Renal pelvis (tissue), 4 donors: ENCODE measurements around the gene CDK18. TPM values are rescaled to one million over a fixed set of nuclear protein-coding genes. Genes with fewer than 3 reads are reported as not detected.
A peak's percentile ranks its signal among the peaks of the same experiment; 100 is the strongest.

Experiments
- DNase-seq: peaks from one replicate; pipeline ENCODE4 v3.0.0-alpha.2; 2013
- polyA plus RNA-seq, 3 donors: library from polyadenylated mRNA; unstranded; fragments of 120-200 nt; gene quantifications; one replicate each; pipeline ENCODE4 v1.2.1, GENCODE V29; 2013; ENCODE audit not compliant: insufficient read length in 3 of 3

CDK18 gene
- polyA plus RNA-seq, 3 donors: 28.3 to 35.6 (median 32.7) TPM

GRCh38 chr1:205519541-205520131 is 15.2 kb downstream of the CDK18 start:
- peak; percentile 82 for DNase-seq

DNA sequence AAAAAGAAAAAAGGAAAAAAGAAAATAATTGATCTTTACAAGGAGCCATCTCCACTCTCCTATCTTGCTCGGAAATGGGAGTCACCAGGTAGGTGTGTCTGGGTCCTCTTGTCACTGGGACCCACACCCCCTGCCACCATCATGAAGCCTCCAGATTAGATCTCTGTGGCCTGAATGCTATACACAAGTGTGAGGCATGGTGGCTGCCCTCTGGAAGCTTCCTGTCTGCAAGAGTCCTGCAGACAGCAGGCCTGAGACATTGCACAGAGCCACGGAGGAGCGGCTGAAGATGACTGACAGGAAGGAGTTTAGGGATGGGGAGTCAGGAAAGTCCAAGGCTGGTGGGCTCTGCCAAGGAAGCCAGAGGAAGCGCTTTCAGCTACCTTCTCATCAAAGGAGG is 16.2 kb downstream of the CDK18 start:
- no peak for DNase-seq

- DNase-seq: no peak
Measured at GRCh38 chr1:205521686-205522085, 17.2 kb downstream of the CDK18 start.

- no peak for DNase-seq
Measured at GRCh38 chr1:205522692-205523091, 18.2 kb downstream of the CDK18 start.

DNA sequence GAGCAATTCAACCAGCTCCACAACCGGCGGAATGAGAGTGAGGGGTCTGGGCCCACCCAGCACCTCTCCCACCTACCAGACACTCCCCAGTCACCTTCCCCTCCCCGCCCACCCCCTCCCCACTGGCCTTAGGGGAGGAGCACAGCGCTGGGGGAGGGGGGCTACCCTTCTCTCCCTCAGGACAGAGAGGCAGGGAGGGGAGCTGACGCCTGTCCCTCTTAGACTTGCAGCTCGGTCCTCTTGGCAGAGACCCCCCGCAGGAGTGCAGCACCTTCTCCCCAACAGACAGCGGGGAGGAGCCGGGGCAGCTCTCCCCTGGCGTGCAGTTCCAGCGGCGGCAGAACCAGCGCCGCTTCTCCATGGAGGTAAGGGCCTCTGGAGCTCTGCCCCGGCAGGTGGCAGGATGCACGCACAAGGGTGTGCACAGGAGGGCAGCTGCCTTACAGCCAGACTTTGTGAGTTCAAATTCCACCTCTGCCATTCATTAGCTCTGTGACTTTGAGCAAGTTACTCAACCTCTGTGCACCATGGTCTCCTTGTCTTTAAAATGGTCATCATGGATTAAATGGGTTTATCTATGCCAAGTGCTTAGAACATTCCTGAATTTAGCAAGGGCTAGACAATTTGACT is 18.9 kb downstream of the CDK18 start:
- no peak for DNase-seq

- no peak for DNase-seq
Measured at GRCh38 chr1:205523891-205524793, 19.7 kb downstream of the CDK18 start.

GRCh38 chr1:205524794-205525101 is 20.3 kb downstream of the CDK18 start:
- DNase-seq: no peak

- no peak for DNase-seq
Measured at GRCh38 chr1:205525495-205526285, 21.2 kb downstream of the CDK18 start.

DNA sequence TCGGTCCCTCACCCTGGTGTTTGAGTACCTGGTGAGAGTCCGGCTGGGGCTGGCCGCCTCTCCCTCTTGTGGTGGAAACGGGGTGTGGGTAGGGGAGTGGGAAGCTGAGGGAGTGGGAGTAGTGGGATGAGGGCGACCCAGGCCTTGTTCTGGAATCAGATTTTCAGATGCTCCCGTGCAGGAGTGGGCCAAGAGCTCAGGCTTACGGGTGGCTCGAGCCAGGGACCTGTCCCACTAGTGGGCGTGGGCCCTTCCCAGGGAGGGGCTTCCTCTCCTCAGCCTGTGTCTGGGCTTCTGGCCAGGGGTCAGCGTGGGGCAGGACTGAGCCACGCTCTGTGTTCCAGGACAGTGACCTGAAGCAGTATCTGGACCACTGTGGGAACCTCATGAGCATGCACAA is 22.0 kb downstream of the CDK18 start:
- DNase-seq: no peak

- DNase-seq: no peak
Measured at GRCh38 chr1:205527931-205528330, 23.5 kb downstream of the CDK18 start.

GRCh38 chr1:205528446-205528886 is 24.0 kb downstream of the CDK18 start:
- no peak for DNase-seq

GRCh38 chr1:205528887-205529825 is 24.7 kb downstream of the CDK18 start:
- peak; percentile 76 for DNase-seq

DNA sequence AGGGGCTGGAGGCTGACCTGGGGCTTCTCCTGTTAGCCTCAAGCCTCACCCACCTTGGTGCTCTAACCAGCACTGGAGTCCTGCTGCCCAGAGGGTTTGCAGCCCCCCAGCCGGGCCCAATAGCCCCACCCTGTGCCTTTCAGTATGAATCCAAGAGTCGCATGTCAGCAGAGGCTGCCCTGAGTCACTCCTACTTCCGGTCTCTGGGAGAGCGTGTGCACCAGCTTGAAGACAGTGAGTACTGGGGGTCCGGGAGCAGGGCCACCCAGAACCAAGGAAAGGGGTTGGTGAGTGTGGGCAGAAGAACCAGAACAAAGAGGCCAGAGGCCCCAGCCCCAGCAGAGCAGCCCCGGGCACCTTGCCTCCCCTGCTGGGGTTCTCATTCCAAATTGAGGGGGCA is 25.6 kb downstream of the CDK18 start:
- DNase-seq: no peak

DNA sequence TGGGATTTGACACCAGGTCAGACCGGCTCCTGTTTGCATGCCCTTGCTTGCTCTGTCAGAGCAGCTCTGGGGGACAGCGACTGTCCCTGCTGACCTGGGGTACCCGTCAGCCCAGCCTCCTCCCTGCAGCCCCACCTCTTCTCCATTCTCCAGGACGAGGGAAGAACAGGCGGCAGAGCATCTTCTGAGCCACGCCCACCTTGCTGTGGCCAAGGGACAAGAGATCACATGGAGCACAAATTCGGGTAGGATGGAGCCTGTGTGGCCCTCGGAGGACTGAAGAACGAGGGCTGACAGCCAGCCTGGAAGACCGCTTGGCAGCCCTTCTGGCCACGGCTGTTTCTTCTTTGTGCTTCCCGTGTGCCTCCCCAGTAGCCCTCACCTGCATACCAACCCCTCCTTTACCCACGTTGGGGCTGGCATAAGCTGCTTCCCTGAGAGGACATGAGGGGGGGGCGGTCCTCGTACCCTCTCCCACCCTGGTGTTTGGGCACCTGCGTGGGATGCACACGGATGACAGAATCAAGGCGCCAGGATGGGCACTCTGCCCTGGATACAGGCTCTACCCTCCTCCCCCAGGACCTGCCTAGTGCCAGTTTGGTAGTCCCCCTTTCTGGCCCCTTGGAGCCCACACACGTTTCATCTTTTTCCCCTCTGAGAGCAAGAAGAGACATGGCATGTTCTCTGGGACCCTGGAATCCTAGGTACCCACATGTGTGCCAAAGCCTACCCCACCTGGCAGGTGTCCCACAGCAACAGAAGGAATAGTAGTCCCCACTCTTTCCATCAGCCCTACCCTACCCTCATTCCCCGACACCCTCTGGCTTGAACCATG is 26.9 kb downstream of the CDK18 start:
- no peak for DNase-seq

GRCh38 chr1:205532026-205532898 is 27.8 kb downstream of the CDK18 start:
- DNase-seq: no peak

GRCh38 chr1:205532996-205533735 is 28.7 kb downstream of the CDK18 start:
- no peak for DNase-seq

DNA sequence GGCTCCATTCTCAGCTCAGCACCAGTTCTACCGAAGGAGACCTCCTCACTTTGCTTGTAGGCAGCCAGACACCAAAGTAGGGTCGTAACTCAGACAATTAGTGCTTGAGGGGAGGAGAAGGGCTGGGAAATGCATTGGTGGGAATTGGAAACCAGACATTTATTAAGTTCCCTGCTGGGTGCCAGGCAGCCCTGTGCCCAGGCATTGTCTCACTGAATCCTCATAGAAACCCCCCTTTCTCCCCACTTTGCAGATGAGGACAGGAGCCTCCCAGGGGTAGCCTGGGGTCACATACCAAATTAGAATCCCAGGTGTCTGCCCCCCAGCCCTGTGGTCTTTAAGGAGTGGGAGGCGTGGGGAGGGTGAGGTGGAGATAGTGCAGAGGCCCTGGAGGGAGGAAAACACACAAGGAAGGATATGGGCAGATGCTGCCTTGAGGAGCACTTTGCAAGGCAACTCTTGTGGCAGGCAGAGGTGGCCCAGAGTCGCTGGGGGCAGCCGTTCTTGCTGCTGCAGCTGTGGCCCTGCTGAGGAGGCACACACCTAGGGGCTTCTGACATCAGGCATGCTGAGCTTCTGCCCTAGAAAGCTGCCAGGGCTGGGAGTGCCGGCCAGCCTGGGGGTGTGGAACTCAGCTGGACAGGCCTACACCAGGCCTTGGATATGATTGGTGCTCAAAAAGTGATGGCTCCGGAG is 29.4 kb downstream of the CDK18 start:
- DNase-seq: no peak
